Measurements from ENCODE around the gene ITPR1.

The ITPR1 gene

DNA sequence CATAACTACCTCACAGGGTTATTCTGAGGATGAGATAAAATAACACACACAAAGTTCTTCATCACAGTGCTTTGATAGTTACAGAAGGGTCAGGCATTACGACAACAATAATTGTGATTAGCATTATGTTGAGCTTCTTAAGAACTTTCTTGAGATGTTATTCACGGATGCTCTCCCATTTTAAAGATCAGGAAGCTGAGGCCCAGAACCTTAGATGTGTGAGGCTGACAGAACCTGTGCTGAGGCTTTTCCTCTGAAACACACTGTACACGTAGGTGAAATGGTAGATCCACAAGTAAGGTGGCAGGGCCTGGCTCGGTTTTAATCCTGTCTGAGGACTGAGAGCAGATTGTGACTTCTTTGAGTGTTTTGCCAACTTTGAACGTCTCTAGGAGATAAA is 274.9 kb downstream of the ITPR1 start:
- DNase-seq (ENCODE audit: extremely low read depth in 1 of 2, low read depth in 1 of 2), result no peak

DNA sequence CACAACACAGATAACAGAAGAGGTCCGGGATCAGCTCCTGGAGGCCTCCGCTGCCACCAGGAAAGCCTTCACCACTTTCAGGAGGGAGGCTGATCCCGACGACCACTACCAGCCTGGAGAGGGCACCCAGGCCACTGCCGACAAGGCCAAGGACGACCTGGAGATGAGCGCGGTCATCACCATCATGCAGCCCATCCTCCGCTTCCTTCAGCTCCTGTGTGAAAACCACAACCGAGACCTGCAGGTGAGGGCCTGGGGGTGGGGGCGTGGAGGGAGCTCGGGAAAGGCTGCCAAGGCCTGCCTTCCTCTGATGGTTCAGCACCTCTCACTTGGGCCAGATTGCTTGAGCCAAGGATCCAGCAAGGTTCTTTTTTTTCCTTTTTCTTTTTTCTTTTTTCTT is 275.4 kb downstream of the ITPR1 start:
- DNase-seq (ENCODE audit: extremely low read depth in 1 of 2, low read depth in 1 of 2), result no peak

DNA sequence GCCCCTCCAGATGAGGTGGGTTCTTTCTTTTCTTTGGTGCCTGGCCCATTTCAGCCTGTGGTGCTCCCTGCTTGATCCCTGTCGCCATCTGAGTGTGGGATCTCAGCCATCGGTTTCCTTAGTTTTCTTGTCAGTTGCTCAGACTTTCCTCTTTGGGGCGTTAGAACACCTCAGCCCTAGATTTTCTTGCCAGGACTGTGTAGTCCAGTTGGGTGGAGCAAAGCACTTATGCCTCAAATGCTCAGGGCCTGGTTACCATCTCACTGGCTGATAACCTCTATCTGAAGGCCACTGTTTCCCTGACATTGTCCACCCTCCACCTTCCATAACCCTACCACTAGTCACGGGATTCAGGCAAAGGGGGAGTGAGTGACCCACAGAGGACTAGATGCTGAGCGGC is 277.4 kb downstream of the ITPR1 start:
- DNase-seq (ENCODE audit: extremely low read depth in 1 of 2, low read depth in 1 of 2), result no peak

DNA sequence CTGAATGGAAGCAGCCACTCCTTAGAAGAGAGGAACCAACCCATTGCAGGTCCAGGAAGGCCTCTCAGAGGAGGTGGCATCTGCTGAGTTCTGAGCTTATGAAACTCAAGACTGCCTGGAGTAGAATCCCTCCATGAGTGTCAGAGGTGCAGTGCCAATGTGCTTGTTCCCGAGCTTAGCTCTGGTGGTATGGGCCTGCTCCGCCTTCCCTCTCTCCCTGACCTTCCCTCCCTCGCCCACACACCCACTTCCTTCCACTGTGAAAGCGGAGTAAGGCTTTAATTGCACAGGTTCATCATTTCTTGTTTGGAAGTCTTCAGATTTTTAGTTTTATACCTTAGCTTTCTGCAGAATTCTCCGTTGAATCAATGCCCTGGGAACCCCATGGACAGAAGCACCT is 278.1 kb downstream of the ITPR1 start:
- no peak for DNase-seq (ENCODE audit: extremely low read depth in 1 of 2, low read depth in 1 of 2)

DNA sequence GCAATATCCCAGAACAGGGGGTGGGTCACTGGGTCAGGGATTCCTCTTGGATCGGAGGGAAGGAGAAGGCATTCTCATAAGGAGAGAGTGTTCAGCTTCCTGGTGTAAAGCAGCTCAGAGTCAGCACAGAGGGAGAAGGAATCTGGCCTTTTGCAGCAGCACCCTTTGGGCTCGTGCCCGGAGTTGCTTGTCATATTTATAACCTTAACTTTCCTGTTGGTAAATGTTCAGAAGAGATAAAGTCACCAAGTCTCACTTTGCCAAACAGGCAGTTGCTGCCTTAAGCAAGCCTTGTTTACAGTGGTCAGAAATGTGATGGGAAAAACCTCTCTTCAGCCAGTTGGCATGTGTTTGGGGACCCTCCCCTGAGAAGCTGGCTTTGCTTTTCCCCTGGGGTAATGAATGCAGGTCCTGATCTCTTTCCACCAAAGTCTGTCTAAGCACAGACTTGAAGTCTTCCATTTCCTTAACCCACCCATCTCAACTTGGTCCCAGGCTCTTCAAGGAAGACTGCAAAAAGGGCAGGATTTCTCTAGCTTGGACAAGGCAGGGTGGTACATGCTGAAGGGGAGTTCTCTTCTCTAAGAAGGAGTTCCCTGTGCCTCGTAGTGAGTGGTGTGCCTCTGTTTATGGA is 279.1 kb downstream of the ITPR1 start:
- DNase-seq (ENCODE audit: extremely low read depth in 1 of 2, low read depth in 1 of 2), result no peak

DNA sequence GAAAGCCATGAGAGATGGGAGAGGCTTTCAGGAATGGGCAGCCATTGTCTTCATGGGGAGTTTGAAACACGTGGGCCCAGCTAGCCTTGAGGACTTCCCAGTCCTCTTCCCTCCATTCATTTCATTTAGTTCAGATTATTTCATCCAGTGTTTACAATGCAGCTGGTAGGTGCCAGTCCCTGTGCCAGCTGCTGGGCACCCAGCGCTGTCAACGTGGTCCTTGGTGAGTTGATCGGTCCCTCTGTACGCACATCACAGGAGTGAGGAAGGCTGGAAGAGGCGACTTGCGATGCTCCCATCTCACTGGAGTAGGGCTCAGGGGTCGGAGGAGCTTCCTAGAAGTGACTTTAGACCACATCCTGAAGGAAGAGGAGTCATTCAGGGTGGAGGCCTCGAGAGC is 279.7 kb downstream of the ITPR1 start:
- no peak for DNase-seq (ENCODE audit: extremely low read depth in 1 of 2, low read depth in 1 of 2)

DNA sequence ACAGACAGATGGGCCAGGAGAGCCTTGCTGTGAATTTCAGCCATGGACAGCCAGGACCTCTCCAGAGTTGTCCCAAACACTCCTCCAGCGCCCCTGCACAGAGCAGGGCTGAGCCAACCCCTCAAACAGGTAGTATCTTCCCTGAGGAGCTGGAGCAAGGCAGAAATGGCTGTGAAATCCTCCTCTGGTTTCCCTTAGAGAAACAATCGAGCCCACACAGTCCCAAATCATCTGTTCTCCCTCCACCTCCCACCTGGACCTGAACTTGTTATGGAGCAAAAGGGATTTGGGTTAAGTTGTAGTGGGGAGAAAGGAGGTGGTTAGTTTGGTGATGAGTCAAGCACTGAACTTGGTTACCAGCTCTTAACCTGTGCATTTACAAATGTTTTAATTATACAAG is 280.4 kb downstream of the ITPR1 start:
- DNase-seq (ENCODE audit: extremely low read depth in 1 of 2, low read depth in 1 of 2), result no peak

DNA sequence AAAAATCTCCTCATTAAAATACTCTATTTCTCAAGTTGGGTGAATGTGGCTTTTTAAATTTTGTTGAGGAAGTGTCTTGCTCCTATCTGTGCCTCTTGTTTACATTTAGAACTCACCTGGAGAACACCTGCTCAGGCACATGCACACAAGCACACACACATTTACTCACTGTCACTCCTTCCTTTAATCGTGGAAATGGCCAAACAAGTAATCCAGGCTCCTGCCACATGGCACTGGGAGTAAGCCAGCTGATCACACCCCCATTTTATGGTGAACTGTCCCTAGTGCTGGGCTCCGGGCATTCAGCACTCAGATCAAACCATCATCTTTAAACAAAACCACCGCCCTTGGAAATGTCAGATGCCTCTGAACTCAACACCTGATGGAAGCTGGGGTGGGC is 281.4 kb downstream of the ITPR1 start:
- DNase-seq (ENCODE audit: extremely low read depth in 1 of 2, low read depth in 1 of 2), result no peak

DNA sequence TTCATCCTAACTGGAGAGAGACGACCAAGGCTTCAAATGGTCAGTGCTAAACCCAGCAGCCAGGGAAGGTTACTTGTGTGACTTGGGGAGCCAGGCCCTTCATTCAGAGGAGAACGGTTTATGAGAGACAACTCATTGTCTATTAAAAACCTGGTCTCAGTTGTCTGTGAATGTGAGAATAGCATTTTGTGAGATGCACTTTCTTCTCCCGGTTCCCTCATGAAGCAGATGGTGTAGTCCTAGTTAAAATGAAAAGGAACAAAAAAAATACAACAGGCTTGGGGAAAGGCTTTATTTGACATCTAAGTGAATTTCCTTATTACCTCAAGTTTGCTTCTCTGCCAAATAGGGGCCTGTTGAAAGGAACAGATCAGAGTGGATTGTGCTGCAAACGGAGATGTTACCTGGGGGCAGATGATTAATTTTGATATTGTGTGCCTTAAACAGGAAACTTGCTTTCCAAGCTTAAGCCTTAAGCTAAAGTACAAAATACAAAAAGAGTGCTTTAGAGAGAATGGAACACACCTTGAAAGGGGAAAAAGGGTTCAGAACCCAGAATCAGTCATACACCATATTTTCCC is 283.3 kb downstream of the ITPR1 start:
- DNase-seq (ENCODE audit: extremely low read depth in 1 of 2, low read depth in 1 of 2), result no peak

DNA sequence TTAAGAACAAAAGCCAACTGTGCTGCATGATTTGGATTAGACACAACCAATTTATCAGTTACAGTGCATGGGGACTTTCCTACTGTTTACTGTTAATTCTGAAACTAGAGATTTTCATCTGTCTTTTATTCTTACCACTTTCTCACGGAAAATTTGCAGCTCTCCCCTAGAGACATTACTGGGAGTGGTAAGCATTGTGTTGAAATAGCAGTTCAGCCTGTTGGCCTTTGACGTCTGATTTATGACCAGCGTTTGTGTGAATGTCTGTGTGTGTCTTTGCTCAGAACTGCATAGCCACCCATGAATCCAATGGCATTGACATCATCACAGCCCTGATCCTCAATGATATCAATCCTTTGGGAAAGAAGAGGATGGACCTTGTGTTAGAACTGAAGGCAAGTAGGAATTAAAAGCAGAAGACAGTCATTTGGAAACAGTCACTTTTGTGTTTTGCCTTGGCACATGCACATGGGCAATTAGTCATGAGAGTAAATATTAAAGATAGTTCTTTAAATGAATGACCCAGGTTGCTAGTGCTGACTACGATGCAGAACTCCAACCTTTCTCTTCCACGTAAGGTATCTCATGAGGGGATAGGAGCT is 283.9 kb downstream of the ITPR1 start:
- DNase-seq (ENCODE audit: extremely low read depth in 1 of 2, low read depth in 1 of 2), result no peak

DNA sequence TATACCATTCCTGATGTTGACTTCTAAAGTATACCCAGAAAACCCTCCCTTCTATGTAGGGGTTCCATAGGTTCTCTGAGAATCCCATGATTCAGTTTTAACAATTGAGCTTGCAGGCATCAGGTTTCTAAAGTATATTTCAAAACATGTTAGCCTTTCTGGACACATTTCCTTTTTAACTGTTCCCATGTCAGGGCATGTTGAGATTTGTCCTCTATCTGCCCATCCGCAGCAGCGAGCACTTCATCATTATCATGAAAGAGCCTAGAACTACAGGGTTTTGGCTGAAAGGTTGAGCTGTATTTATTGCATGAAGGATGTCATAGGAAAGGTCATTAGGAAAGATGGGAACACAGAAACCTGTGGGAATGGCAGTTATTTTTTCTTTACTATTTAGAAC is 285.0 kb downstream of the ITPR1 start:
- DNase-seq (ENCODE audit: extremely low read depth in 1 of 2, low read depth in 1 of 2), result no peak

DNA sequence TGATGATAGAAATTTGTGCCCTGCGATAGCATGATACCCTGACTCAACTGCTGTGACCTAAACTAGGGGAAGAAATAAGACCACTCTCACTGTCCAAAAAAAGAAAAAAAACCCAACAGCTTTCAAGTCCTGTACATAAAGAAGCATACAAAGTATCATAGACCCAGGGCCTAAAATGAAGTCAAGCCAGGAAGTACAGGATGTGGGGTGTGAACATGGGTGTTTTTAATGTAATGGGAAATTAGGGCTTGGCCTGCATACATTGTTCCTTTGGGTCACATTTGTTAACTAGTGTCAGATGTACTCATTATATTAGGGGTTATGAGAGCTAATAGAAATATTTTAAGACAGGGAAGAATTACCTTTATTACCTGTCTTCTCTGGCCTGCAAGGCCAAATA is 285.6 kb downstream of the ITPR1 start:
- DNase-seq (ENCODE audit: extremely low read depth in 1 of 2, low read depth in 1 of 2), result no peak

DNA sequence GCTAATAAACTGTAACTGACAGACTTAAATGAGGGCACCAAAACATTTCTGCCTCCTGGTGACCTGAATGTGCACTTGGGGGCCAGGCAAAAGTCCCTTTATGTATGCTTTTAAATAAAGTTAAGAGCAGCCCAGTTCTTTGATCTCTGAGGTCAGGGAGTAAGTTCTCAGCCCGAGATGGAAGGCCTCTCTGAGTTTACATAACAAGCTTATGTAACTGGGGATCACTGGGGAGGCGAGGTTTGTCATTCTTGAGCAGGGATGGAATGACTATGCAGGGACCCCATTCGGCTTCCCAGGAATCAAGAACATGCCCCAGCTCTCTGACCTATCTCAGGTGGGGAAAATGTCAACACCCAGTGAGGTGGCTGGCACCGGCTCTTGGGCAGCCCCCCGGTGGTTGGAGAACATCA is 287.4 kb downstream of the ITPR1 start:
- DNase-seq (ENCODE audit: extremely low read depth in 1 of 2, low read depth in 1 of 2), result no peak

DNA sequence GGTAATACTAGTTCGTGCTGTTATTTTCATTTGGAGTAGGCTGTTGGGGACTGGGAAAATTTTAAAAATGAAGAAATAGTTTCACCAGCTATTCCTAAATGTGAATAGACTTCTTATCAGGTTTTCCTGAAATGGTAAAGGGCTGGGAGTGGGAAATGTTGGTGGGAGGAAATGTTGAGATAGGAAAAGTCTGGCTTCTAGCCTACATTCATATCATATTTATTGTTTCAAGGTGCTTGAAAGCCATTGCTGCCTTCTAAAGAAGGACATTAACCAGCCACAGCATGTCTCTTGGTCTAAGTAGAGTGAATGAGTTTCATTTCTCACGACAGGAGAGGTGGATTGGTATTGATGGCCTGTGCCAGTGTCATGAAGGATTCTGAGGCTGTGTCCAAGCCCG is 288.9 kb downstream of the ITPR1 start:
- DNase-seq (ENCODE audit: extremely low read depth in 1 of 2, low read depth in 1 of 2), result no peak

DNA sequence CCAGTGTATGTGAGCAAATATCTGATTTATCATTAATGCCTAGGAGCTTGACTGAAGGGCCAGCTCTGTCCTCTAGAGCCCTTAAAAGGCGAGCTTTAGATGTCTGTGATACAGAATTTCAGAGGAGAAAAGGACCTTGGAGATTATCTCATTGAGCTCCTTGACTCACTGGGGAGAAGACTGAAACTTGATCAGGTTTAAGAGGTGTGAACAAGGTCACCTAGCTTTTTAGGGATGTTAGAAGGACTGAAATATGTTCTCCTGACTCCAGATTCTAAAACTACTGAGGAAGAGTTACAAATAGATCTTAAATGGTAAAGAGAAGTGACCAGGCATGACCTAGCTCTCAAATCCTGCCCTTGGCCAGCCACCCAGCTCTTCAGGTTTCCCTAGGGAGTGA is 292.4 kb downstream of the ITPR1 start:
- DNase-seq (ENCODE audit: extremely low read depth in 1 of 2, low read depth in 1 of 2), result no peak

DNA sequence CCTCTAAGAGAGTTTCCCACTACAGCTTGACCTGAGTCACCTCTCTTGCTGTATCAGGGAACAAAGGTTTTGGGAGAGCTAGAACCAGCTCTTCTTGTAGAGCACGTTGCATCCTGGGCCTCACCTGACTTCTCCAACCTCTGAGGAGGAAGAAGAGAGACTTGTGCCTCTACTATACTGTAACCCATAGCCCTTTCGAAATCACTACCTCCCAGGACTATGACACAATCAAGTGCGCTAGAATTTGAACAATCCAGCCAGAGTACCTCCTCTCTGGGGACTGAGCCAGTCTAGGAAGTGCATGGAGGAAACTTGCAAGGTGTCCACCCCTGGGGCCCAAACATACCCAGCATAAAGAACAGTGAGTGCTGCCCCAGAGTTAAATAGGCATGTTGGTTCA is 293.3 kb downstream of the ITPR1 start:
- no peak for DNase-seq (ENCODE audit: extremely low read depth in 1 of 2, low read depth in 1 of 2)

DNA sequence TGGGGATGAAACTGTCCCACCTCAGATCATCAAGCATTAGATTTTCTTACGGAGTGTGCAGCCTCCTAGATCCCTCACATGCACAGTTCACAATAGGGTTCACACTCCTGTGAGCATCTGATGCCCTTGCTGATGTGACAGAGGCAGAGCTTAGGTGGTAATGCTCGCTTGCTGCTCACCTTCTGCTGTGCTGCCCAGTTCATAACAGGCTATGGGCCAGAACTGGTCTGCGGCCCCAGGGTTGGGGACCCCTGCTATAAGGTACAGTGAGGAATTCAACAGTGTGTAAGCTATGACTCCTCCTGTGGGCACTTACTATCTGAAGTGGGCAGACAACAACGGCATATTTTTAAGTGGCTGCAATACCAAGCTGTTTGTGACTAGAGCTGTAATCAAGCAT is 298.2 kb downstream of the ITPR1 start:
- no peak for DNase-seq (ENCODE audit: extremely low read depth in 1 of 2, low read depth in 1 of 2)

DNA sequence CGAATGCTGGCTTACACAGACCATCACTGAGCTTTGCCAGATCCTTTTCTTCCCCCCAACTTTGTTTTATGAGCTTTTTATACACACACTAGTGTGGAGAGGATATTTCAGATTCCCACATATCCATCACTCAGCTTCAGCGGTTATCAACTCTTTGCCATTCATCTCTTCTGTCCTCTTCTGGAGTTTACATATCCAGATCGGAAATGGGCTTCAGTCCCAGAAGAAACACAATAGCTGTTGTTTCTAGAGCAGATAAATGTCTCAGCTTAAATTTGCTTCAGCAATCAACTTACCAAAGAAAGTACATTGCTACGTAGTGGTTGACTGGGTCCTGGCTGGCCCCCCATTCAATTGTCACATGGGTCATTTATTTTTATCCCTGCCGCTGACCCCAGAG is 300.2 kb downstream of the ITPR1 start:
- DNase-seq (ENCODE audit: extremely low read depth in 1 of 2, low read depth in 1 of 2), result no peak

DNA sequence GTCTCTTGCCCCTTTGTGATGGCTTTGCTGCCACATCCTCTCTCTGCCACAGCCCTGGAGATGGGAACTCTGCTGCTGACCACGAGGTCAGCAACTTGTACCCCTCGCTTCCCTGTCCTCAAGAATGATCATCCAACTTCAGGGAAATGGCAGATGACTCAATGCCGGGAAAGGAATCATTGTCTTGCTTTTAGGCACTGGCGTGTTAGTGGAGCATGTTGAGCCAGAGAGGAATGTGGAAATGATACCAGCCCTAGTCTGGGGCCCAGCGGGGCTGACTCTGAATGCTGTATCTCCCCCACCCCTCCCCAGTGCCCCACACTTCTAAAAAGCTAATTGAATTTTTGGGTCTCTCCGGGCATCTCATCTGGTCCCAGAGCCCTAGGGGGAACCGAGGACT is 301.2 kb downstream of the ITPR1 start:
- no peak for DNase-seq (ENCODE audit: extremely low read depth in 1 of 2, low read depth in 1 of 2)

DNA sequence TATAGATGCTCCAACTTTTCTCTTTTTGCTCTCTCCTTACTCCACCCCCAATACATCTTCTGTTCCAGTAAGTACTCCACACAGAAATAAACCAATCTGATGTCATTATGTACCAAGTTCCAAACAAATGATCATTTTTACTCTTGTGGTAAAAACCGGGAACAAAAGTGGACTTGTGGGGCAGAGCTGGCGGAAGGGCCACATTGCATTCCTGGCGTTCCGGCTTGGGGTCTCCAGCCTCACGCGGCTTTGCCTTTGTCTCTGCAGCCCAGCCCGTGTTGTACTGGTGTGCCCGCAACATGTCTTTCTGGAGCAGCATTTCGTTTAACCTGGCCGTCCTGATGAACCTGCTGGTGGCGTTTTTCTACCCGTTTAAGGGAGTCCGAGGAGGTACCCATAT is 301.6 kb downstream of the ITPR1 start:
- DNase-seq (ENCODE audit: extremely low read depth in 1 of 2, low read depth in 1 of 2), result no peak

DNA sequence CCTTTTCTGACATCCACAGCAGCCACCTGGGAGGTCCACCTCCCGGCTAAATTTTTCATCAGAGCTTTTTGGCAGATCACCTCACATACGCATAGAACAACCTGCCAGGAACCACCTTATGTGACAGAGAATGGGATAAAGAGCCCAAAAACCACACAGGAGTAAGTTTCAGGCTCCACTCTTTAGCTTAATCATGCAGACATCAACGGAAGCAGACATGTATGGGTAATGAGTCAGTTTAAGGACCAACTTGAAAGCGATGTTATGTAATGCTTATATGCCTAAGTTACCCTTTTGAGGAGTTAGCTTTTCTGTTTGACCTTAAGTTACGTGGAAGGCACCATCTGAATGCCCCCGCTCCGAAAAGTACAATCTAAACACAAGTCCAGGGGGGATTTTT is 302.8 kb downstream of the ITPR1 start:
- DNase-seq (ENCODE audit: extremely low read depth in 1 of 2, low read depth in 1 of 2), result no peak

DNA sequence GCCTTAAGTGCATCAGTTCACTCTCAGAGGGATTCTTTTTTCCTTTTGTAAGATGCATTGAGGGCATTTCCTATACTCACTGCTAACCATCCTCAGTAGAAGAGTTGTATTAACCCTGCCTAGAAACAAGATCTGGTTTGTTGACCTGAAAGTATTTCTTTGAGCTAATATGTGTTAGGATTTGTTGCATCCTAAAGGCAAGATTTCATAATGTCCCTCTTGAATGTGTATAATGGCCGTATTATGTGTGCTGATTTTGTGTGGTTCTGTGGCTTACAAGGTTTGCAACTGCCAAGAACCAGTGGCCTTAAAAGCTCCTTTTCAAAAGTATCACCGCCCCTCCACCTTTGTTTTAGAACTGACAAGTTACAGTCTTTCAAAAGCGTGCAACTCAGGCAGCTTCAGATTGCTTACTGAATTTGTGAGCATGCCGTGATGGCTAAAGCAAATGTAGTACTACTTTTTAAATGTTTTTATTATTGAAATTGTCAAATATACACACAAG is 304.1 kb downstream of the ITPR1 start:
- no peak for DNase-seq (ENCODE audit: extremely low read depth in 1 of 2, low read depth in 1 of 2)
